VCaP (cell line): ENCODE data around the gene MAP6D1.
A peak's percentile ranks its signal among the peaks of the same experiment; 100 is the strongest.

Source experiments
- H3K27ac ChIP-seq: fragments of 450-650 bp; 2 replicates; pipeline ENCODE4 v1.5.1; 2017
- CTCF ChIP-seq: fragments of 450-650 bp; conservative IDR thresholded peaks from 2 replicates; pipeline ENCODE4 v1.5.1; 2017; ENCODE audit warnings: mild to moderate bottlenecking, moderate library complexity

Gene MAP6D1

DNA sequence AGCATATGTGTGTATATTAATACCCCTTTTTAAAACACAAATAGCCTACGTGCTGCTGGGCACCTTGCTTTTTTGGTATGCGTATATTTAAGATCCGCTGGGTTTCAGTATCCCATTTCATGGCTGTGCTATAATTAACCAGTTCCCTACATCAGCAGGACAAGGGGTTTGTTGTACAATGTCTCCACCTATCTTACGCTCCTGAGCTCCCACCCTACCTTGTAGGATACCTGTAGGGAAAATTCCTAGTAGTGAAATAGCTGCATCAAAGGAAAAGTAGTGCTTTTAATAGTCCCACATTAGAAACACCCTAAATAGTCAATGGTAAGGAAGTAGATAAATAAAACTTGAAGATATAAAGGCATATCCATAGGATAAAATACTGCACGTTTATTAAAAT lies 1.4 kb downstream of the MAP6D1 start:
- TF ChIP-seq CTCF, result peak; percentile 44
- H3K27ac ChIP-seq, result peak overlapping the region; percentile 66

DNA sequence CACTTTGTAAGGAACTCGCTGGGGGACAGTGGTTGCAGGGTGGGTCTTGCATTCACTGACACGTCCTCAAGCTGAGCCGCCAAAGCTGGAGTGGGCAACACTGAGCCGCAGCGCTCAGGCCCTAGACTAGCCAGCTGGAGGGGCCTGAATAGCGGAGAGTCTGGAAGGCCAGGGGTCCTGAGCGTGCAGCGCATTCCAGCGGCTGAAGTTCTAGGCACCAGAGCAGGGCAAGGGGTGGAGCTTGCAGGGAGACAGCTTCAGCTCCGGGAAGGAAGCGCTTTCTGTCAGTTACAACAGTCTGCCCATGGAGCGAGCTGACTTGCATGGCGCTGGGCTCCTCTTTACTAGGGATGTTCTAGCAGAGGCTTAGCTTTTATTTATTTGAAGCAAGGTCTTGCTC lies 2.7 kb downstream of the MAP6D1 start:
- no peak for TF ChIP-seq CTCF
- H3K27ac ChIP-seq, result no peak overlapping the region

DNA sequence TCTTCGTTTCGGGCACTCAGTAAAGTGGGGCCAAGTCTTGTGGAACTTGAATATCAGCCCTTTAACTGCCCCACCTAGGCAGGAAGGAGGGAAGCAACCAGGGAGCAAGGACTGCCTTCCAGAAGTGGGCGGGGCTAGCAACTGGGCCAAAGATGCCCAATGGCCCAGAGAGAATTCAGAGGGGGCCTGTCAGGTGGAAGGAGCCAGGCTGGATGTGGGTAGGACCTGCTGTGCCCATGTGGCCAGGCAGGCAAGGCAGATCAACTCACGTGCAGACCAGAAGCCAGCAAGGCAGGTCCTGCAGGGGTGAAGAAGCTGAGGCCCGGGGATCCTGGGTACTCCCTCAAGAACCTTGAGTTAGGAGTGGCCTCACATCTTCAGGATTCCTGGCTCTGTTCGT lies 5.5 kb downstream of the MAP6D1 start:
- TF ChIP-seq CTCF, result no peak
- no peak overlapping the region for H3K27ac ChIP-seq

GRCh38 chr3:183818706-183819624 lies 6.4 kb downstream of the MAP6D1 start:
- H3K27ac ChIP-seq, result no peak overlapping the region
- no peak for TF ChIP-seq CTCF

- no peak overlapping the region for H3K27ac ChIP-seq
- no peak for TF ChIP-seq CTCF
These were observed 7.2 kb downstream of the MAP6D1 start for GRCh38 chr3:183818041-183818620.

DNA sequence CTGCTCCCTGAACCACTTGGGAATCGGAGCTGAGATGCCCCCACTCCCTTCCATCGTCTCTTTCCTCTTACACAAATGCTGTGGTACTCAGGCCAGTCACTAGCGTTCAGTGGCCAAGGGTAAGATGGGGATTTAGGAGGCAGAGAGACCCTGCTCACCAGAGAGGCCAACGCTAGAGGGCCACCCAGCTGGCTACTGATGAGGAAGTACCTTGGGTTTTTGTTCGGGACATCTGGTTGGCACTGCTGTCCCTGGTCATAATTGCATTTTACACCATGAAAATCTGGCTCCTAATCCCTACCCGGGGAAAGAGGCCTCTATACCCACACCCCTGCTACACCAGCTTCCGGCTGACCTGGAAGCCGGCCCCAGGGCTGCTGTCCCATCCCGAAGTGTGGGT lies 7.7 kb downstream of the MAP6D1 start:
- no peak for TF ChIP-seq CTCF
- no peak overlapping the region for H3K27ac ChIP-seq

GRCh38 chr3:183816681-183817510 lies 8.5 kb downstream of the MAP6D1 start:
- TF ChIP-seq CTCF, result no peak

More at GRCh38 chr3:183816681-183817510, 8.5 kb downstream of the MAP6D1 start:
- H3K27ac ChIP-seq, result no peak overlapping the region
